HepG2 (cell line): Measurements from ENCODE around the gene EFCAB8. TPM values are rescaled to one million over a fixed set of nuclear protein-coding genes. Genes with fewer than 3 reads are reported as not detected.

Experiments used
- ATAC-seq: fragments of 200-7000 bp; cut with Tn5 transposase; 3 replicates; pipeline ENCODE4 v1.9.1; 2020; ENCODE audit warnings: mild to moderate bottlenecking, moderate library complexity
- BruUV-seq: library from RNA; stranded (reverse); fragments of 400-500 nt; replicated peaks from 2 replicates; lab custom pipeline; 2021; lab: Mats Ljungman, UMichigan
- CTCF ChIA-PET: fragments of 300-600 bp; formaldehyde crosslinking; extraction: SDS; loops from one replicate; lab custom pipeline; 2021; ENCODE audit warnings: low total read pairs, inconsistent platforms, low intra/inter-chr PET ratio; lab: Yijun Ruan, JAX
- POLR2A ChIA-PET: fragments of 350-600 bp; sonication (Branson Sonifier 250); formaldehyde crosslinking; loops from one replicate; lab custom pipeline; 2020; ENCODE audit warnings: antibody characterized with exemption, inconsistent platforms; lab: Yijun Ruan, JAX
- DNase-seq: peaks from one replicate; pipeline ENCODE4 v3.0.0-alpha.2; 2015; ENCODE audit warnings: low spot score
- FAIRE-seq: peaks from 3 replicates; lab custom pipeline; 2011; peaks lifted over from hg19 to GRCh38; lab: Jason Lieb, UNC
- H2AFZ ChIP-seq: one replicate; pipeline ENCODE4 v1.6.1; 2011; ENCODE audit warnings: low read length, inconsistent platforms
- H3K27ac ChIP-seq: fragments of 300-600 bp; 3 replicates; pipeline ENCODE4 v1.8.0; 2011; ENCODE audit warnings: mixed run types, mild to moderate bottlenecking, mixed read lengths, low read length, inconsistent platforms; ENCODE audit not compliant: insufficient read depth; ENCODE audit errors: extremely low read length
- H3K27me3 ChIP-seq, 2 experiments: fragments of 200-600 bp in 1 of 2; 2 replicates in 1 of 2; 3 replicates in 1 of 2; pipeline versions ENCODE4 v1.6.0 to v1.8.0; 2011; ENCODE audit warnings: low read length in 2 of 2, mild to moderate bottlenecking in 2 of 2, moderate library complexity in 2 of 2, inconsistent platforms in 1 of 2; ENCODE audit not compliant: insufficient read depth in 2 of 2, control insufficient read depth in 1 of 2
- H3K36me3 ChIP-seq, 2 experiments: fragments of 200-600 bp in 1 of 2; replicated peaks in 1 of 2; 2 replicates in 1 of 2; 3 replicates in 1 of 2; pipeline versions ENCODE4 v1.5.1 to v1.8.0; 2011; ENCODE audit warnings: low read length in 2 of 2, inconsistent platforms in 1 of 2; ENCODE audit not compliant: insufficient read depth in 2 of 2, control insufficient read depth in 1 of 2
- H3K4me1 ChIP-seq: 2 replicates; pipeline ENCODE4 v1.5.1; 2012; ENCODE audit warnings: low read length, inconsistent platforms; ENCODE audit not compliant: insufficient read depth
- H3K4me2 ChIP-seq: 2 replicates; pipeline ENCODE4 v1.6.0; 2011; ENCODE audit warnings: low read depth, low read length, inconsistent platforms
- H3K4me3 ChIP-seq, 3 experiments: fragments of 200-600 bp in 1 of 3; sonication (generic), shearing (Covaris generic) in 1 of 3; replicated peaks in 1 of 3; 2 replicates each; pipeline ENCODE4 v1.5.1; 2011 to 2016; ENCODE audit warnings: low read length in 3 of 3, inconsistent platforms in 2 of 3, low read depth in 2 of 3, mild to moderate bottlenecking in 2 of 3, control low read depth in 1 of 3, mixed read lengths in 1 of 3; ENCODE audit not compliant: insufficient read depth in 1 of 3
- H3K79me2 ChIP-seq: one replicate; pipeline ENCODE4 v1.6.1; 2011; ENCODE audit warnings: low read length, inconsistent platforms; ENCODE audit not compliant: insufficient read depth
- H3K9ac ChIP-seq: 2 replicates; pipeline ENCODE4 v1.6.0; 2011; ENCODE audit warnings: mild to moderate bottlenecking, low read depth, low read length, inconsistent platforms; ENCODE audit not compliant: insufficient read depth
- H3K9me3 ChIP-seq: 2 replicates; pipeline ENCODE4 v1.5.1; 2012; ENCODE audit warnings: mild to moderate bottlenecking, low read length
- H4K20me1 ChIP-seq: 2 replicates; pipeline ENCODE4 v1.6.0; 2011; ENCODE audit warnings: inconsistent platforms, mild to moderate bottlenecking, low read length, moderate library complexity; ENCODE audit not compliant: insufficient read depth
- CBFB ChIP-seq: sonication (generic); formaldehyde crosslinking; IDR thresholded peaks from 2 replicates; pipeline ENCODE4 v1.4.0; 2020; ENCODE audit warnings: missing genetic modification reagents
- FOXM1 ChIP-seq: sonication (generic); formaldehyde crosslinking; IDR thresholded peaks from 2 replicates; pipeline ENCODE4 v1.5.0; 2020; ENCODE audit warnings: missing genetic modification reagents
- KDM2A ChIP-seq: sonication (generic); formaldehyde crosslinking; IDR thresholded peaks from 2 replicates; pipeline ENCODE4 v1.4.0; 2020; ENCODE audit warnings: low read depth, missing genetic modification reagents, borderline replicate concordance
- LCORL ChIP-seq, 2 experiments: fragments of 450-650 bp in 1 of 2; sonication (generic) in 1 of 2; formaldehyde crosslinking in 1 of 2; IDR thresholded peaks; 2 replicates each; pipeline versions ENCODE4 v1.5.0 to v1.6.1; 2017 to 2020; ENCODE audit warnings: antibody characterized with exemption in 1 of 2, missing genetic modification reagents in 1 of 2
- PAXIP1 ChIP-seq: sonication (generic); formaldehyde crosslinking; conservative IDR thresholded peaks from 2 replicates; pipeline ENCODE4 v1.4.0; 2020; ENCODE audit warnings: mild to moderate bottlenecking, missing genetic modification reagents, moderate library complexity
- PHF21A ChIP-seq: sonication (generic); formaldehyde crosslinking; IDR thresholded peaks from 2 replicates; pipeline ENCODE4 v1.5.0; 2020; ENCODE audit warnings: mild to moderate bottlenecking, missing genetic modification reagents
- RBM22 ChIP-seq: fragments of 200-400 bp; formaldehyde crosslinking; optimal IDR thresholded peaks from 2 replicates; pipeline ENCODE3; 2017; ENCODE audit warnings: mild to moderate bottlenecking, low read length, moderate library complexity
- ZFP36 ChIP-seq: fragments of 150-350 bp; IDR thresholded peaks from 2 replicates; pipeline ENCODE4 v1.6.1; 2018; ENCODE audit warnings: borderline replicate concordance, low read length, low read depth; ENCODE audit not compliant: partially characterized antibody
- ZNF75D ChIP-seq: sonication (generic); formaldehyde crosslinking; IDR thresholded peaks from 2 replicates; pipeline ENCODE4 v1.8.1; 2023; ENCODE audit warnings: missing genetic modification reagents, mild to moderate bottlenecking, borderline replicate concordance
- ZNF781 ChIP-seq: sonication (generic); formaldehyde crosslinking; IDR thresholded peaks from 2 replicates; pipeline ENCODE4 v1.5.1; 2020; ENCODE audit warnings: borderline replicate concordance, mild to moderate bottlenecking, missing genetic modification reagents; ENCODE audit errors: not compliant biosample characterization
- WGBS: methylation state at CpG from one replicate; pipeline ENCODE4 v1.1.6; 2017; ENCODE audit warnings: low lambda C conversion rate; 5-methylcytosine and 5-hydroxymethylcytosine counted together
- in situ Hi-C: cut with HindIII; loops from 2 replicates; pipeline ENCODE4 v1.10.0; 2017; ENCODE audit warnings: low pct_unique_long_range_greater_than_20kb; ENCODE audit not compliant: extremely low pct_ligation_motif_present
- intact Hi-C: fragments of 100-400 bp; cut with micrococcal nuclease; formaldehyde crosslinking; loops from one replicate; pipeline ENCODE4 v1.10.0; 2022; ENCODE audit not compliant: unreplicated experiment
- polyA plus RNA-seq, 8 experiments: library from polyadenylated mRNA; depleted of rRNA in 3 of 8; stranded (reverse) in 7 of 8; unstranded in 1 of 8; fragments of >200 nt; fragmentation: Illumina TruSeq in 4 of 8; extraction: Trizol in 4 of 8; gene quantifications; 2 replicates each; pipeline versions ENCODE4 v1.2.1 to v1.2.3, GENCODE V29; 2011 to 2016; ENCODE audit warnings: low read depth in 4 of 8, missing spikeins in 1 of 8, mixed read lengths in 1 of 8; ENCODE audit not compliant: insufficient read depth in 1 of 8
- total RNA-seq, 5 experiments: library from RNA; depleted of rRNA; stranded (reverse); fragments of >200 nt; fragmentation: Illumina TruSeq; extraction: Trizol; gene quantifications; 2 replicates each; pipeline ENCODE4 v1.2.3, GENCODE V29; 2016; ENCODE audit warnings: low read depth in 1 of 5

EFCAB8 gene
- total and polyA plus RNA-seq, 2 of the 13 experiments (the other 11 are each of a cell fraction or from before 2014, with no cell fraction given) = 0.15 to 0.22 TPM

- no peak overlapping the region for H3K4me3 ChIP-seq
- no TSS peak for BruUV-seq
- ChIA-PET POLR2A (no interaction called here), CTCF (no interaction called here)
- H3K27me3 ChIP-seq = peaks cover 0 to 3% of the 10 kb centered on the region in 2 experiments; a peak in 1 of 5 replicates
- H3K4me2 ChIP-seq = no peak overlapping the region
- H3K9ac ChIP-seq = no peak overlapping the region
- H3K36me3 ChIP-seq = no peaks in the 10 kb centered on the region
- no peaks in the 10 kb centered on the region for H4K20me1 ChIP-seq
- no peaks in the 10 kb centered on the region for H3K9me3 ChIP-seq
- no peaks in the 10 kb centered on the region for H3K79me2 ChIP-seq
- in situ Hi-C loops = no loop called here
- DNase-seq (no peak), ATAC-seq (no peak), FAIRE-seq (no peak)
- H3K27ac ChIP-seq = no peak overlapping the region
- intact Hi-C loops = no loop called here
- no peak overlapping the region for H2AFZ ChIP-seq
- H3K4me1 ChIP-seq = peaks cover 10% of the 10 kb centered on the region
- WGBS = 60% methylated on average over 9 of the region's 9 CpGs
- TF ChIP-seq ZNF75D = no peak
- no peak for TF ChIP-seq RBM22
- TF ChIP-seq PAXIP1 (CRISPR knock-in tag) = no peak
- TF ChIP-seq ZNF781 (CRISPR knock-in tag) = no peak
- TF ChIP-seq KDM2A (CRISPR knock-in tag) = no peak
- no peak for TF ChIP-seq LCORL (IDR thresholded peaks at IDR 0.05)
- TF ChIP-seq LCORL (CRISPR knock-in tag; IDR thresholded peaks at IDR 0.05) = no peak
- TF ChIP-seq FOXM1 (CRISPR knock-in tag) = no peak
- TF ChIP-seq PHF21A = no peak
- no peak for TF ChIP-seq ZFP36
- TF ChIP-seq CBFB (CRISPR knock-in tag) = no peak
Observed at GRCh38 chr20:32879538-32879937, 20.8 kb downstream of the EFCAB8 start.
